Right cardiac atrium (tissue), 5 donors: ENCODE data around the gene SLC5A7. TPM values are rescaled to one million over a fixed set of nuclear protein-coding genes. Genes with fewer than 3 reads are reported as not detected.

ENCODE experiments used
- ATAC-seq, 2 donors: fragments of 200-7000 bp; cut with Tn5 transposase; one replicate each; pipeline versions ENCODE4 v1.8.0 to v1.9.1; 2020; ENCODE audit warnings: moderate library complexity in 2 of 2, mild to moderate bottlenecking in 1 of 2
- DNase-seq, 3 donors: peaks; one replicate each; pipeline ENCODE4 v3.0.0-alpha.2; 2020
- H3K27ac ChIP-seq: one replicate; pipeline ENCODE4 v1.5.1; 2013; ENCODE audit warnings: mild to moderate bottlenecking, low read length, control low read depth, moderate library complexity
- H3K27me3 ChIP-seq: one replicate; pipeline ENCODE4 v1.6.1; 2013; ENCODE audit not compliant: control insufficient read depth, insufficient read depth
- H3K4me1 ChIP-seq: one replicate; pipeline ENCODE4 v1.6.1; 2013; ENCODE audit warnings: low read length; ENCODE audit not compliant: control insufficient read depth, insufficient read depth
- H3K4me3 ChIP-seq: one replicate; pipeline ENCODE4 v1.5.1; 2013; ENCODE audit warnings: low read length, control low read depth
- H3K9me3 ChIP-seq: one replicate; pipeline ENCODE4 v1.6.1; 2013; ENCODE audit warnings: low read length; ENCODE audit not compliant: control insufficient read depth
- WGBS: extraction: QIAGEN DNeasy Blood & Tissue Kit; methylation state at CpG from one replicate; pipeline ENCODE4 v1.1.7; 2013; 5-methylcytosine and 5-hydroxymethylcytosine counted together
- intact Hi-C, 4 donors: fragments of 100-400 bp; cut with DNase I; formaldehyde crosslinking; loops; one replicate each; pipeline versions ENCODE4 v1.11.0 to v1.14.0; 2022 to 2023
- polyA plus RNA-seq: library from polyadenylated mRNA; stranded (reverse); fragments of 200-250 nt; gene quantifications from one replicate; pipeline ENCODE4 v1.2.3, GENCODE V29; 2013
- total RNA-seq, 4 donors: library from RNA; stranded (reverse); fragmentation: NEBNext Ultra II Directional; extraction: Animal tissue kit (Norgen Biotek cat#: 25700); gene quantifications; one replicate each; pipeline ENCODE4 v1.2.1, GENCODE V29; 2021
- donor health status: healthy with polysubstance abuse.
- donor health status: DM: no; HTN: yes; CAD: no.
- donor health status: DM: no; HTN: no; CAD: no.
- donor health status: DM: no; HTN: yes; CAD: no; lungs with severe emphysema.
- donor health status: DM: yes; HTN: yes; CAD: no.

SLC5A7 gene
- total and polyA plus RNA-seq, 5 donors: 0.09 to 0.42 (median 0.16) TPM; not detected in 1

DNA sequence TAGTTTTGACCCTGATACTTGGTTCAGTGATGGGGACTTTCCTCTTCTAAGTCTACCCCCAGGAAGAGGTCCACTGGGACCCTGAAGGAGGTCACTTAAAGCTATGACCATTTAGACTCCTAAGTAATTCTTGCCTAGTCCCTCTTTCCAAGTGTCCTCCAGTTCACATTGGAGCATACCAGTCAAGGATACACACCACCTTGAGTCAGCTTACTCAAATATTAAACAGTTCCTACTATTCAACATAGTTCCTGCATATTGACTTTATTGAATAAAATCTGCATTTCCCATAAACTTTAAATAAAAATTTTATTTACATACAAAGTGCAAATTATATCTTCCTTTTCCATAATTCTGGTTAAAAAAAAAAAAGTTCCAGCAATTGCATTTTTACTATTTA lies 36.3 kb downstream of the SLC5A7 start:
- Histone ChIP-seq H3K27me3 (no peaks in the 10 kb centered on the region), H3K9me3 (no peaks in the 10 kb centered on the region), H3K4me3 (no peak overlapping the region), H3K4me1 (no peaks in the 10 kb centered on the region), H3K27ac (no peak overlapping the region)
- intact Hi-C loops: no loop called here
- ATAC-seq: no peak
- DNase-seq: no peak

DNA sequence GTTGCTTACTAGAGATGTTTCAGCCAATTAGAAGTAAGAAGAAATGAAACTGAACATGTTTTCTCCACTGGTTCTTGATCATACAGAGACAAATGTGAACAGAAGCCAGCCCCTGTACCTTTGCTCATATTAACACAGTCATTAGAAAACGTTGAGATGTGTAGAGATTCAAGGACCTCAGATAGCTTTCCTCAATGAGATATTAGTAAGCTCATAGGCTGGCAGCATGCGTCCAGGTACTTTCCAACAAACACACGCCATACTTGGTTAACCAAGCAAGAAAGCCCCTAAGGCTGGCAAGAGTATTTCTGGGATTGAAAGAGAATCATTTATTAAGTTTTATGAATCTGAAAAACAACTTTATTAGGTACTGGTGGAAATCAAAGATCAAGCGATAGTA lies 37.5 kb downstream of the SLC5A7 start:
- Histone ChIP-seq H3K4me3 (no peak overlapping the region), H3K27me3 (no peaks in the 10 kb centered on the region), H3K9me3 (no peaks in the 10 kb centered on the region), H3K27ac (no peak overlapping the region), H3K4me1 (no peaks in the 10 kb centered on the region)
- intact Hi-C loops: no loop called here
- DNase-seq (no peak), ATAC-seq (no peak)
- 76% methylated on average over 4 of the region's 4 CpGs for WGBS

DNA sequence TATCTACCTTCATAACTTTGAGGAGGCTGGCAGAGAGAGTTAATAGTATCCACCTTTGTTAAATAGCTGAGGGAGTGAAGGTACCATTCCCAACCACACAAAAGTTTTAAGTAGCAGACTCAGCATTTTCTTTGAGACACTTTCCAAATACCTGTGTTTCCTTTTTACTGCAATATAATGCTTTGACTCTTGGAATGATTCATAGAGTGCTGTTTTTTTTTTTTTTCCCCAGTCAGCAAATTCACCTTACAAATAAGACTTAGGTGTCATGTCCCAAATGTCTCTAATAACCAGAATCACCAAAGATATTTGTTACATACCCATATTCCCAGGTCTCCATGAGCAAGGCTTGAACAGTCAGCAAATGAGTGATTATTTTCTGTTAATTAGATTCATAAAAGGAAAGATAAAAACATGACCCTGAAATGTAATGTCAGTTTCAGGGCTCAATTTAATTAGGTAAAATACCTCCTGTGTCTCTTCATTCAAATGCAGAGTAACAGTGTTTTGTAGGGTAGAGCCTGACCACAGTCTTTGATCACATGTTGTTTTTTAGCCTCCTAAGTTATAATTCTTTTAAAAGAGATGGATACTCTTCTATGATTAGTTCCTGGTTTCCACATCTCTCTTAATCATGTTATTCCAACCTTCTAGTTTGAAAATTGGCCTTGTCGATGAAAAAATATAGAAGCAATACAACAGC lies 39.9 kb downstream of the SLC5A7 start:
- intact Hi-C loops: no loop called here
- H3K4me1 ChIP-seq: no peaks in the 10 kb centered on the region
- no peaks in the 10 kb centered on the region for H3K9me3 ChIP-seq
- no peak for ATAC-seq
- 91% methylated on average over 1 of the region's 1 CpG for WGBS
- H3K4me3 ChIP-seq: no peak overlapping the region
- H3K27ac ChIP-seq: no peak overlapping the region
- H3K27me3 ChIP-seq: no peaks in the 10 kb centered on the region
- no peak for DNase-seq

DNA sequence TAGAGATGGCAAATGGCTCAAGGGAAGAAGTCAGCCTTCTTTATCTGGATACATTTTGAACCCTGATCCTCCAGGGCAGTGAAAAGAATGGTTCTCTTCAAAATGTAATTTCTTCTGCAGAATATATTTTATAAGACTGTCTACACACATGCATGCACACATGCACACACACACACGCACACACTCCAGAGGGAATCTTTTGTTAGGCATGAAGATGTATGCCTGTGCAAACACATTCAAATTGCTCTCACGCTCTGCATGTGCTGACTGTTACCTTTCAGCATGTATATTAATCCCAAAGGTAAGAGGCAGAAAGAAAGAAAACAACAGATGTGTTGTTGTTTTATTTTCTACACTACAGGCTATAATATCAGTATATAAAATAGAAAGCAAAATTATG lies 43.2 kb downstream of the SLC5A7 start:
- DNase-seq (no peak), ATAC-seq (no peak)
- no peak overlapping the region for H3K4me3 ChIP-seq
- H3K9me3 ChIP-seq: no peaks in the 10 kb centered on the region
- WGBS: 88% methylated on average over 2 of the region's 2 CpGs
- H3K27ac ChIP-seq: no peak overlapping the region
- H3K27me3 ChIP-seq: no peaks in the 10 kb centered on the region
- no peaks in the 10 kb centered on the region for H3K4me1 ChIP-seq
- intact Hi-C loops: no loop called here

DNA sequence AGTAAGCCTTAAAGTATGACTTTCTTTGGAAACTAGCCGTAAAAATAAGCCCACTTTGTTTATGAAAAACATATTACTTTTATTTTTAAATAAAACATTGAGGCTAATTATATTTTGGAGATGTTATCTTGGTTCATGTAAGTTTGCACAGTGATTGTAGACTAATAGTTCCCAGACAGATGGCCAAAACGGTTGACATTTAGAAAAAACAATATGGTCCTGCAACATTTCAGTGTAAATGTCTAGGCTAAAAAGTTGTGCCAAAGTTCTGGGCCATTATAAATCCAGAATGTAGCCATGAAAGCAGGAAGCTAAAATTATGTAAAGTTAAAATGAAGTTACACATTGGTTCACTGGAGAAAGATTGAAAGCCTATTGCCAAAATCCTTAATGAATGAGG lies 43.6 kb downstream of the SLC5A7 start:
- WGBS: 57% methylated on average over 2 of the region's 2 CpGs
- no peaks in the 10 kb centered on the region for H3K4me1 ChIP-seq
- DNase-seq (no peak), ATAC-seq (no peak)
- intact Hi-C loops: no loop called here
- H3K27me3 ChIP-seq: no peaks in the 10 kb centered on the region
- H3K9me3 ChIP-seq: no peaks in the 10 kb centered on the region
- H3K4me3 ChIP-seq: no peak overlapping the region
- H3K27ac ChIP-seq: no peak overlapping the region

DNA sequence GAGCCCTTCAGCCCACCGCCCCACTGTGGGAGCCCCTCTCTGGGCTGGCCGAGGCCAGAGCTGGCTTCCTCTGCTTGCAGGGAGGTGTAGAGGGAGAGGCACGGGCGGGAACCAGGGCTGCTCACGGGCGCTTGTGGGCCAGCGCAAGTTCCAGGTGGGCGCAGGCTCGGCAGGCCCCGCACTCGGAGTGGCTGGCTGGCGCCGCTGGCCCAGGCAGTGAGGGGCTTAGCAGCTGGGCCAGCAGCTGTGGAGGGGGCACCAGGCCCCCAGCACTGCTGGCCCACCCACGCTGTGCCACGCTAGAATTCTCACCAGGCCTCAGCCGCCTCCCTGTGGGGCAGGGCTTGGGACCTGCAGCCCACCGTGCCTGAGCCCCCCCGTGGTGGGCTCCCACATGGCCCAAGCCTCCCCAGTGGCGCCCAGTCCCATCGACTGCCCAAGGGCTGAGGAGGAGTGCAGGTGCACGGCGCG lies 45.2 kb downstream of the SLC5A7 start:
- Histone ChIP-seq H3K27me3 (no peaks in the 10 kb centered on the region), H3K27ac (no peak overlapping the region), H3K9me3 (no peaks in the 10 kb centered on the region), H3K4me3 (no peak overlapping the region), H3K4me1 (no peaks in the 10 kb centered on the region)
- intact Hi-C loops: no loop called here
- DNase-seq (peak; percentile 8 to 39 (median 36)), ATAC-seq (peak in 1 of 2 donors; percentile 26)
- 96% methylated on average over 23 of the region's 23 CpGs for WGBS

DNA sequence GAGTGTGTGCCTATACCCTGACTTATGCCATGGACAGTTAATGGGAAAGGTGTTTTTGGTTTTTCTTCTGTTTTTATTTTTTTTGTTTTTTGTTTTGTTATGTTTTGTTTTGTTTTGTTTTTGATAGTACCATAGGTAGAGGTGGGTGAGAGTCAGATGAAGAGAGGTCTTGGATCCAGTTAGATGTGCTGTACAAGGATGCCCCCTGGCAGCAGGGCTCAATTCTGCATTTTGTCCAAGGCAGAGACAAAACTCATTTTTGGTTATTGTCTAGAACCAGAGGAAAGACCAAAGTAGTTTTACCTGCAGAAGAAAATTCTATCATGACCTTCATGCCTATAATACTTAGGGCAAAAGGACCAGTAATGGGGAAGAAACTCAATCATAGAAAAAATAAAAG lies 48.5 kb downstream of the SLC5A7 start:
- H3K27ac ChIP-seq: no peak overlapping the region
- intact Hi-C loops: no loop called here
- no peak overlapping the region for H3K4me3 ChIP-seq
- no peaks in the 10 kb centered on the region for H3K4me1 ChIP-seq
- ATAC-seq (no peak), DNase-seq (no peak)
- H3K9me3 ChIP-seq: no peaks in the 10 kb centered on the region
- no peaks in the 10 kb centered on the region for H3K27me3 ChIP-seq

DNA sequence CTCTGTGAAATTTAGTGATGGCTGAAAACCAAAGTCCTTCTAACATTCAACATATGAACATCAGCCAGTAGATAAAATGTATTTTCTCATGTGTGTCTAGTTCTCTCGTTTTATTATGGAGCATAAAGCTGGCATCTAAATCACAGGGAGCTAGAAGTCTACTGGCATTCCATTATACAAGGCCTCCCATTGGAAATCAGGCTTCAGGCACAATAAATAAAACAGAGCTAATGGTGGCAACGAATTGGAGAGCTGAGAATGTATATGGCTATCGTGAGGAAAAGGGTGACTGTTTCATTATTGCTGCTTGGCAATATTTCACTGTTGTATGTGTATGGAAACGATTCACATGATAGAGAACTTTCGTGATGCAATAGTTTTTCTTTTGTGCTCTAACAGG lies 62.4 kb downstream of the SLC5A7 start:
- ATAC-seq (no peak), DNase-seq (no peak)
- 77% methylated on average over 5 of the region's 5 CpGs for WGBS
- H3K4me1 ChIP-seq: no peaks in the 10 kb centered on the region
- no peaks in the 10 kb centered on the region for H3K9me3 ChIP-seq
- H3K27ac ChIP-seq: no peak overlapping the region
- H3K4me3 ChIP-seq: no peak overlapping the region
- no peaks in the 10 kb centered on the region for H3K27me3 ChIP-seq
- intact Hi-C loops: no loop called here

DNA sequence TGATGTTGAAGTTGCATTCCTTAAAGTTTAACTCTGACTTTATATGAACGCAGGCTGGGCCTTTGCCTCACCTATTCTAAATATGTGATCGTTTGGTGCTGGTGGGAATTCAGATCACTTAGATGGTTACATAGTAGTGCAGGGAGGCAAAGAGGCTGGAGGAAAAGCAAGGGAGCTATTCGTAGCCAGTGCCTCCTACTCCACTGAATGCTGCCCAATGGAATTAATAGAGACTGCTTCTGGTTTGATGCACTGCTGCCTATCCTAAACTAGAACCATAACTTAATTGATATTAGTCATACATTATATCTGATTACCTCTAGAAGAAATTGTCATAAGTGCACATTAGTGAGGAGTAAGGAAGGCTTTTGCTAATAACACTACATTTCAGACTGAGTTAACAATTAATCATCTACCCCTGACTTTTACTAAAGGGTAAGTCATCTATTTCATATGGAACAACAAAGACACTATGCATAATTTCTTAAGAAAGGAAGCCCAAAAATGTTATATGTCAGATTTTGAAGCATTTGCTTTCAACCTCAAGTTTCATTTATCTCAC lies 72.3 kb downstream of the SLC5A7 start:
- no peak overlapping the region for H3K4me3 ChIP-seq
- DNase-seq (no peak), ATAC-seq (no peak)
- intact Hi-C loops: no loop called here
- no peak overlapping the region for H3K27ac ChIP-seq
- H3K9me3 ChIP-seq: no peaks in the 10 kb centered on the region
- H3K4me1 ChIP-seq: no peaks in the 10 kb centered on the region
- H3K27me3 ChIP-seq: no peaks in the 10 kb centered on the region
- 68% methylated on average over 3 of the region's 3 CpGs for WGBS

DNA sequence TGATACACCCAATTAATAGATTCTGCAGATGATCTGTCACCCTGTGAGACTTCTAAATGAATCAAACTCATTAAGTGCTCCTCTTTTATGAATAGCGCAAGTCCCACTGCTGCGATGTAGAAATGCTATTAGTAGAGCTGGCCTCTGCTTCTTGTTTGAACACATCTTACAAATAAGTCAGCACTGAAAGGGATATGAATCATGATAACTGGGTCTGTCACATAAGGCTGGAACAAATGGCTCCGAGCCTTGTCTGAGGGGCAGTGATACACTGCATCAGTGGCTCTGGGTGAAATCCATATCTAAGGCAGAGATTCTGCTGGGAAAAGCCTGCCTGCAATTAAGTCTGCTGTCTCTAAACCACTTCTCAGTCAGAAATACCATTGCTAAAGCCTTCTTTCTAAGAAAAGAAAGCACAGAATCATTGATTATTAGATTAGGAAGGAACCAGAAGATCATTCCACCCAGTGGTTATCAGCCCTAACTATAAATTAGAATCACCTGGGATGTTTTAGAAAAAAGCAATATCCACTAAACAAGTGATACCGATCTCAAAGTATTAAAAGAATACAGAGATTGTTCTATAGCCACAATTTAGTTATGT lies 75.2 kb downstream of the SLC5A7 start:
- Histone ChIP-seq H3K4me1 (no peaks in the 10 kb centered on the region), H3K27ac (no peak overlapping the region), H3K27me3 (no peaks in the 10 kb centered on the region), H3K4me3 (no peak overlapping the region), H3K9me3 (no peaks in the 10 kb centered on the region)
- DNase-seq (no peak), ATAC-seq (no peak)
- intact Hi-C loops: no loop called here
- 71% methylated on average over 4 of the region's 4 CpGs for WGBS
